Stimulated activated CD4-positive, alpha-beta T cell treated with anti-CD3 and anti-CD28 coated beads, Interleukin-15, amount 100 ng/mL, for 24 hours (primary cell): Measurements from ENCODE around the gene MLN.

Source experiments
- DNase-seq: peaks from one replicate; pipeline ENCODE4 v3.0.0-alpha.2; 2020

Gene MLN, protein sequence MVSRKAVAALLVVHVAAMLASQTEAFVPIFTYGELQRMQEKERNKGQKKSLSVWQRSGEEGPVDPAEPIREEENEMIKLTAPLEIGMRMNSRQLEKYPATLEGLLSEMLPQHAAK

GRCh38 chr6:33803571-33804053 lies at the start of gene MLN:
TSS of gene MLN (minus strand) at chr6:33804003. CDS start at chr6:33801163, 2,840 bp downstream.
- DNase-seq = no peak

GRCh38 chr6:33853026-33853425 lies 49.2 kb upstream of the MLN start:
- DNase-seq = no peak

DNA sequence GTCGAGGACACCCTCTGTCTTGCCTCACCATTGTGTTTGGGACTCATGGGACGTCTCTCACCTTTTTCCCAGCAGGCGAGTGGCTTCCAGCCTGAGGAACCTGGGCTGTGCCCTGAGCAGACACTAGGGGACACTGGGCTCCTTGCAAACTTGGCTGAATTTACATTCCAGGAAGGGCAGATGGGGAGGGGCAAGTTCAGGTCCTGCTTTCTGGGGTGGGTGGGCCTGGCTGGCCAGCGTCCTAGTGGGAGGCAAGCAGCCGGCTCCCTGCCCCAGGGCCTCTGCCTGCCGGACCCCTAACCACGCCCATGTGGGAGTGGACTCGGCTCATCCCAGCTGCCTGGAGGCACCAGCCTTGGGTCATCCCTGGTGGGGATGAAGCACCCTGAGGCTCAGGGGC lies 48.2 kb upstream of the MLN start:
- DNase-seq = no peak

- DNase-seq = no peak
Observed at GRCh38 chr6:33850869-33851541, 47.2 kb upstream of the MLN start.

DNA sequence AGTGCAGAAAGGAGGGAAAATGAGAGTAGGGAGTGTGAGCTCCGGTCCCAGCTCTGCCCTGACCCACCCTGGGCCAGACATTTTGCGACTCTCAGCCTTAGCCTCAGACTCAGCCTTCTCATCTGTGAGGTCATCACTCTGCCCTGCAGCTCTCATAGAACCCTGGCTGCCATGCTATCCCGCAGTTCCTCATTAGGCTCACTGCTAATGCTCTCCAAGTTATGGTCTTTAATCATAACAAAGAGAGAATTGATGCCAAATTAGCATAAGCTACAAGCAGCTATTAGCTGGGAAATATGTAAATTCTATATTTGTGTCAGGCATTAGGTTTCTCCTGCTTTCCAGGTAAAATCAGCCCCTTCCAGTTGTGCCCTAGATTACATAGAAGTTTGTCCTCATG lies 46.5 kb upstream of the MLN start:
- DNase-seq = no peak

DNA sequence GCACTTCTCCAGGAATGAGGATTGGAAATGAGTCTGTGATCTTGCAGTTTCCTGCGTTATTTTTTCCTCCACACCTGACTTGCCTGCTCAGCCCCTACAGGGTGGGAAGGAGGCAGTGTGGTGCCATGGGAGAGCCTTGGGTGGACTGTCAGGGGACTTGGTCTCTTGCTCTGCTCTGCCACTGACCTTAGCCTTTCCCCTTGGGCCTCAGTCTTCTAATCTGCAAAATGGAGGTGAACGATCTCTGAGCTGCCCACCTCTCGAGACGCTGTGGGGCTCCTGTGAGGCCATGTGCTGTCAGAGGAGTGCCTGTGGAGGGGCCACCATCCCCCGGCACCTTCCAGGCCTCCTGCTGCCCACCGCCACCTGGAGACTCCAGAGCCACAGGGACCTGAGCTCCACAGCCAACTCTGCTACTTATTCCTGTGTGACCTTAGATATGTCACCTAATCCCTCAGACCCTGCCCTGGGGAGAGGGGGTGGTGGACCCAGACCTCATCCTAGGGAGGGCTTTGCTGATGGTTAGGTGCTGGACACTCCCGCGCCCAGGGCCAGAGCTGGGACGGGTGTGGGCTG lies 45.8 kb upstream of the MLN start:
- no peak for DNase-seq

- no peak for DNase-seq
Observed at GRCh38 chr6:33848484-33848883, 44.7 kb upstream of the MLN start.

DNA sequence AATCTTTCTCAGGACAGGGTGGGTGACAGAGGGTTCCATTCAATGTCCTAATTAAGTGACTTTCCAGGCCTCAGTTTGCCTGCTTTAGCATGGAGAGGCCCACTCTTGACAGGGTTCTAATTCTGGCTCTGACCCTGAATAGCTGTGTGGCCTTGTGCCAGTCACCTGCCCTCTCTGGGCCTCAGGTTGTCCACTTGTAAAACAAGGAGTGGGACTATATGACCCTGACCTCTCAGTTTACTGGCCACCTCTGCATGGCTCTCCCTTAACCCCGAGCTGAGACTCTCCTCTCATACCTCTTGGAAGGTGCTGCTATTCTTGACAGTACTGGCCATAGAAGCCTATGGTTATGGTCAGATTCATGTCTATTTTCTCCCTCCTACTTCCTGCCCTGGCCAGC lies 44.1 kb upstream of the MLN start:
- no peak for DNase-seq

- DNase-seq = no peak
Observed at GRCh38 chr6:33847078-33847477, 43.3 kb upstream of the MLN start.

DNA sequence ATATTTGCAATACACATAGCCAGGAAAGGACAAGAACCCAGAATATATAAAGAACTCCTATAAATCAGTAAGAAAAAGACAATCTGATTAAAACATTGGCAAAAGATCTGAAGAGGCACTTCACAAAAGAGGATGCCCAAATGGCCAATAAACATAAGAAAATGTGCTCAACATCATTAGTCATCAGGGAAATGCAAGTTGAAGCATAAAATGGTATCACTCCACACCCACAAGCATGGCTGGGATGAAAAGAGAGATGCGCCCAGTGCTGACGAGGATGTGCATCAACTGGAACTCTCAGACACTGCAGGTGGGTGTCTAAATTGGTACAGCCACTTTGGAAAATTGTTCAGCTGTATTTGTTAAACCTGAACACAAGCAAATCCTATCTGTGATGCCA lies 42.4 kb upstream of the MLN start:
- no peak for DNase-seq

- DNase-seq = no peak
Observed at GRCh38 chr6:33845031-33845745, 41.4 kb upstream of the MLN start.

- no peak for DNase-seq
Observed at GRCh38 chr6:33843131-33844121, 39.6 kb upstream of the MLN start.

DNA sequence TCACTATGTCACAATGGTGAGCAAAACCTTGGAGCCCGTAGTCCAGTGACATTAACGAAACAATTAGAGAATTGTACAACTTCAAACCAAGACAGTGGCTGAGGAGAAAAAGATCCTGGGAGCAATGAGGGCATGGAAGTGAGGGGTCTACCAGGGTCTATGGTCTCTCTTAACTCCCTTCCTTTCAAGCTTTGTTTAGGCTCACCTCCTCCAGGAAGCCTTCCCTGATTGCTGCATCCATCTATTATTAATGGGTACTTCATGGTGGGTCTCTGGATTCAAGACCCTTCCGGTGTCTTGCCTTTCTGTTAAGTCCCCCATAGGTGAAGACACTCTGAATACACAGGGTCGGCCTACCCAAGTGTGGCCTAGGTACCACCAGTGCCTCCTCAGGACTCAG lies 38.1 kb upstream of the MLN start:
- DNase-seq = no peak

DNA sequence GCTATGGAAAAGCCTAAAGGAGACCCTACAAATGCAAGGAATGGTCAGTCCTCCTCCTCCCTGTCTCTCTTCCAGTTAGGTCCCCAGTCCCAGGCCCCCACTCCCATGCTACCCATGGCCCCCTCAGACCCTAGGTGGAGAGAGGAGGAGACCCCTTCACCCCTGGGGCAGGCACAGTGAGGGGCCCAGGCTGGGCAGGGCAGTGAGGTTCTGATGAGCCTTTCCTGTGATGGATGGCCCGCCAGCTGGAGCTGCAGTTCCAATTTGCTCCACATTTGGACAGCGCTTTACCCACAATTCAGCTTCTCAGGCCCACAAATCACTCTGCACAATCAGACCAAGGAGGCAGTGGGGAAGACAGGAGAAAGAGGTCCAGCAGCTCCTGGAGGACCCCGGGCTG lies 37.3 kb upstream of the MLN start:
- DNase-seq = no peak

DNA sequence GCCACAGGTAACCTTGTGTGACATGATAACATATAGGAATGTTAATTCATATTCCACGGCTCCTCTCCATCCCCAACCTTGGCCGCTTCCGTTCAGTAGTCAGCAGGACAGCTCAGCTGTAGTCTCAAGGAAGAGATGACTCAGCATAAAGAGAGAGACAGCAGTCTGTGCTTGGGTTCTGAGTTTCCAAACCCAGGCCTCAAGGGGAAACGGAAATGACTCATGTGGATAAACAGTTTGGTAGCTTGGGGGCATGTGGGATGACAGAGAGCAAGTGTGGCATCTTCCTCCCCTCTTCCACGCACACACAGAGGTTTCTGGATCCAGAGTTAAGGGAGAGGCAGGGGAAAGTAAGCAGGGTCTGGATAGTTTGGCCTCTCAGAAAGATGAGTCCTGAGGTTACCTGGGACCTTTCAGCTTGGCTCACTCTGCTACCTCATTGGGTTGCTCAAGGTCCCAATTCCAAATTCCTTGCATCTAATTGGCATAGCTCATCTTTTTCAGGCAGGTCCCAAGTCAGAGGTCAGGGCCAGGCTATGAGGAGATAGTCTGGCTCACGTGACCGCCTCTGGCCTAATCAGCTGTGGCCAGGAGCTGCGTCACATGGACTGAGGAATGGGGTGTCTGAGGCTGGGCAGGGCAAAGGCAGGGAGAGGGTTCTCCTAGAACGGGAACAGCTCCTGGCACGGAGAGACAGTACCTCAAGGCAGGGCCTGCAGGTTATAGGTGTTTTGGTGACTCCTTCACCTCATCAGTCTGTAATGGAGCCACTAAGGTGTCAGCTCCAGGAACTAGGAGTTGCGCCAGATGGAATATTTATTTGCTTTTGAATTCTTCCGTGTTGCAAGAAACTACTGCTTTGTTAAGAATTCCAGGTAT lies 36.5 kb upstream of the MLN start:
- peak; percentile 60 for DNase-seq

DNA sequence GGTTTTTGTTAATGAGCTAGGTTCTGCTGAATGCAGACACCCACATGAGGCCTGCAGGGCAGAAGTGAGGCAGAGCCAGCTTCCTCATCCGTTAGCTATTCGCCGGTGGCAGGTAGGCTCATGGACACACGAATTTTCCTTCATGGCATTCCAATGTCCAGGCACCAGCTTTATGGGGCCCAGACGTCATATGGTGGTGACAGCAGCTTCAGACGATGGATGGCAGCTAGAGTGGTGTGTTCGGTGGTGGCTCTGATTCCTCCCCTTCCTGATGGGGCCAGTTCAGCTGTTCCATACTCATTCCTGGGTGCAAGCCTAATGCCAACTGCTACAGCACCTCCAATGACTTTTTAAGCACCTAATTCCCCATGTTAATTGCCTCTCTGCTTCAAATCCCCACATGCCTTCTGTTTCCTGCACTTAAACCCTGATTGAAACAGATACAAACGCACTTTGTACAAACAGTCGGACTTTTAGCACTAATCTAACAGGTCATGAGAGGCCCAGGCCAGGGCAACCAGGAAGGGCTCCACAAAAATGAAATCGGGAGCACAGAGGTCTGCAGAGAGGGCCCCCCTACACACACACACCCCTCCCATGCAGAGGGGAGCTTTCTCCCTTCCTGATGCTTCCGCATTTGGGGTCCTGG lies 35.7 kb upstream of the MLN start:
- no peak for DNase-seq

GRCh38 chr6:33838983-33839382 lies 35.2 kb upstream of the MLN start:
- DNase-seq = no peak

DNA sequence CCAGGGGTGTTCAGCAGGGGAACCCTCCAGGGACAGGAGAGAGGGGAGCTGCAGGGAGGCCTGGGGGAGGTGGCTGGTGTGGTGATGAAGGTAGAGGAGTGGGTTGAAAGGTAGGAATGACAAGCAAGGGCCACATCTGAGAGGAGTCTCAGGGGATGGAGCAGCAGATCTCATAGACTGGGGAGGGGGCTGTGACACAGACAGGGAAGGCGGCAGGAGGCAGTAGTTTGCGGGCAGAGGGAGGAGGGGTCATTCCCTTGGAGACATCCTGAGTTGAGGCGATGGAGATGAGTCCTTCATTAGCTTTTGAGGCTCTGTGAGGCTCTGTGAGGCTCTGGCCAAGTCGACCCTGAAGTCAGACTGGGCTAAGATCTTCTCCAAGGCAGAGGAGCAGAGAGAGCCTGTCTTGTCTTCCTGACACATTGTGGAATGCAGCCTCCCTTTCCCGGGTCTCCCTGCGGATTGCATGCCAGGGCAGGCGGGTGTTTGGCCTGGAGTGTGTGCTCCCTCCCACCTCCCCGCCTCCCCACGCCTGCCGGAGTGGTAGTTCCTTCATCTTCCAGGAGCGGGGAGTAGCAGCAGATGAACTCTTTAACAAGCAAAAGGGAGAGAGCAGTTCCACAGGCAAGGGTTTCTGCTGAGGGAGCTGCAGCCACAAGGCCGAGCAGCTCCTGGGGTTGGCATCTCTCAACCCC lies 34.3 kb upstream of the MLN start:
- no peak for DNase-seq

DNA sequence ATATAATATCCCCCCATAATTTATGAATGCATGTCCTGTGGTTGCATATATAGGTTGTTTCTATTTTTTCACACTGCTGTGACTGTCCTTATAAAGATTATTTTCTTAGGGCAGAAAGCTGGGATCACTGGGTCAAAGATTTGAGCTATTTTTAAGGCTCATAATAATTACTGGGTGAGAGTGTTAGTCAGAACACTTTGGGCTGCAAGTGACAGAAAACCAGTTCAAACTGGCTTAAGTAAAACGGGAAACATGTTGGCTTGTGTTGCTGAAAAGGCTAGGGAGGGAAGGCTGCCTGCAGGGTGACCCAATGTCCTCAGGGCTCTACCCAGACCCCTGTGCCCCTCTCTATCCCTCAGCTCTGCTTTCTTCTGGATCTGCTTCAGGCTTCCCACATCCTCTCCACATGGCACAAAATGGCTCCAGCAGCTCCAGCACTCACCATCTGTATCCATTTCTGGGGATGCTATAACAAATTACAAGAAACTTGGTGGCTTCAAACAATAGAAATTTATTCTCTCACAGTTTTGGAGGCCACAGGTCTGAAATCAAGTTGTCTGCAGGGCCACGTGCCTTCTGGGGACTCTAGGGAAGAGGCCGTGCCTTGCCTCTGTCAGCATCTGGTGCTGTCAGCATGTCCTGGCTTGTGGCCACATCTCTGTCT lies 33.1 kb upstream of the MLN start:
- no peak for DNase-seq
